Keratinocyte (primary cell): ENCODE data around the gene PIK3CA.

ENCODE experiments used
- CTCF ChIP-seq, 3 experiments: IDR thresholded peaks in 1 of 3; conservative IDR thresholded peaks in 1 of 3; optimal IDR thresholded peaks in 1 of 3; 2 replicates in 2 of 3; 3 replicates in 1 of 3; pipeline versions ENCODE3 to v1.5.1; 2011; ENCODE audit warnings: low read length in 3 of 3, mild to moderate bottlenecking in 3 of 3, moderate library complexity in 2 of 3, control low read depth in 1 of 3, inconsistent platforms in 1 of 3; ENCODE audit not compliant: insufficient read depth in 2 of 3; ENCODE audit errors: extremely low read depth in 1 of 3
- EZH2 ChIP-seq: IDR thresholded peaks from one replicate; pipeline ENCODE4 v1.6.1; 2012; ENCODE audit warnings: inconsistent platforms, mild to moderate bottlenecking, low read length, moderate library complexity

- no peak for TF ChIP-seq EZH2
- no peak for TF ChIP-seq CTCF (optimal IDR thresholded peaks at IDR 0.05 in 1 of 3, IDR thresholded peaks at IDR 0.05 in 1 of 3, conservative IDR thresholded peaks at IDR 0.05 in 1 of 3; ENCODE audit: extremely low read depth in 1 of 3, insufficient read depth in 2 of 3, low read length in 3 of 3)
Observed at GRCh38 chr3:179156170-179156569, 8.0 kb downstream of the PIK3CA start.
